Measurements from ENCODE around the gene MICAL3.

MICAL3 gene

DNA sequence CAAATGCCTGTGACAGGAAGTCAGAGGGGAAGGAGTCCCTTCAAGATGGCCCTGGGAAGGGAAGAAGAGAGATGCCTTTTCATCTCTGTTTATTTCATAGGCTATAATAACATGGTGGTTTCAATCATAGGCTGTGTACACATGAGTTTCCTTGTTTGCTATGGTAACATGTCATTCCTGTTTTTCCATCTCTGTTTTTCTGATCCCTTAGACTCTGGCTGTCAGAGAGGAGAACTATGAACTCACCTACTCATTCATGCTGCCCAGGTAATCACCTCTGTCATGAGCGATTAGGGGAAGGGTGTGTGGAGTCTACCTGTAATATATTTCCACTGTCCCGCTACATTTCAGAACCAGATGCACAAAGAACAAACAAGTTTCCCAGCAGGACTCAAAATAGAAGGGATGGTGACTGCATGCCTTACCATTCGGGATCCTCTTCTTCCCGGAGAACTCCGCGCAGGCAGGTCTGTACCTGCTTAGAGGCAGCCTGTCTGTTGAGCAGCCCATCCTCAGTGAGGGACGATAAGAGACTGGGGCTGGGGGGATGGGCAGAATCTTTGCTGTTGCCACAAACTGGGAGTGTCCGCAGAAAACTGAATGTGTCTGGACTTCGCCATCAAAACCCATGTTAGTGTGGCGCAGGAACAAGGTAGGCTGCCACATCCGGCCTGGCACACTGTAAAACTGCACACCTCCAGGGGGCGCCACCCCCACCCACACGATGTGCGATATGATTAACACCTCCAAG lies 46.4 kb upstream of the MICAL3 start:
- DNase-seq (ENCODE audit: low read depth in 1 of 2, low spot score in 1 of 2) = no peak
- TF ChIP-seq GABPA (IDR thresholded peaks at IDR 0.05; ENCODE audit: low read depth) (no peak), SPI1 (IDR thresholded peaks at IDR 0.05; ENCODE audit: borderline replicate concordance, low read depth) (no peak), POLR2AphosphoS5 (IDR thresholded peaks at IDR 0.05; ENCODE audit: low read depth) (no peak)
- TF ChIP-seq, protein P1, sequence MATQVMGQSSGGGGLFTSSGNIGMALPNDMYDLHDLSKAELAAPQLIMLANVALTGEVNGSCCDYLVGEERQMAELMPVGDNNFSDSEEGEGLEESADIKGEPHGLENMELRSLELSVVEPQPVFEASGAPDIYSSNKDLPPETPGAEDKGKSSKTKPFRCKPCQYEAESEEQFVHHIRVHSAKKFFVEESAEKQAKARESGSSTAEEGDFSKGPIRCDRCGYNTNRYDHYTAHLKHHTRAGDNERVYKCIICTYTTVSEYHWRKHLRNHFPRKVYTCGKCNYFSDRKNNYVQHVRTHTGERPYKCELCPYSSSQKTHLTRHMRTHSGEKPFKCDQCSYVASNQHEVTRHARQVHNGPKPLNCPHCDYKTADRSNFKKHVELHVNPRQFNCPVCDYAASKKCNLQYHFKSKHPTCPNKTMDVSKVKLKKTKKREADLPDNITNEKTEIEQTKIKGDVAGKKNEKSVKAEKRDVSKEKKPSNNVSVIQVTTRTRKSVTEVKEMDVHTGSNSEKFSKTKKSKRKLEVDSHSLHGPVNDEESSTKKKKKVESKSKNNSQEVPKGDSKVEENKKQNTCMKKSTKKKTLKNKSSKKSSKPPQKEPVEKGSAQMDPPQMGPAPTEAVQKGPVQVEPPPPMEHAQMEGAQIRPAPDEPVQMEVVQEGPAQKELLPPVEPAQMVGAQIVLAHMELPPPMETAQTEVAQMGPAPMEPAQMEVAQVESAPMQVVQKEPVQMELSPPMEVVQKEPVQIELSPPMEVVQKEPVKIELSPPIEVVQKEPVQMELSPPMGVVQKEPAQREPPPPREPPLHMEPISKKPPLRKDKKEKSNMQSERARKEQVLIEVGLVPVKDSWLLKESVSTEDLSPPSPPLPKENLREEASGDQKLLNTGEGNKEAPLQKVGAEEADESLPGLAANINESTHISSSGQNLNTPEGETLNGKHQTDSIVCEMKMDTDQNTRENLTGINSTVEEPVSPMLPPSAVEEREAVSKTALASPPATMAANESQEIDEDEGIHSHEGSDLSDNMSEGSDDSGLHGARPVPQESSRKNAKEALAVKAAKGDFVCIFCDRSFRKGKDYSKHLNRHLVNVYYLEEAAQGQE (IDR thresholded peaks at IDR 0.05; ENCODE audit: insufficient replicate concordance, low read depth) = no peak
- TF ChIP-seq, protein P2, sequence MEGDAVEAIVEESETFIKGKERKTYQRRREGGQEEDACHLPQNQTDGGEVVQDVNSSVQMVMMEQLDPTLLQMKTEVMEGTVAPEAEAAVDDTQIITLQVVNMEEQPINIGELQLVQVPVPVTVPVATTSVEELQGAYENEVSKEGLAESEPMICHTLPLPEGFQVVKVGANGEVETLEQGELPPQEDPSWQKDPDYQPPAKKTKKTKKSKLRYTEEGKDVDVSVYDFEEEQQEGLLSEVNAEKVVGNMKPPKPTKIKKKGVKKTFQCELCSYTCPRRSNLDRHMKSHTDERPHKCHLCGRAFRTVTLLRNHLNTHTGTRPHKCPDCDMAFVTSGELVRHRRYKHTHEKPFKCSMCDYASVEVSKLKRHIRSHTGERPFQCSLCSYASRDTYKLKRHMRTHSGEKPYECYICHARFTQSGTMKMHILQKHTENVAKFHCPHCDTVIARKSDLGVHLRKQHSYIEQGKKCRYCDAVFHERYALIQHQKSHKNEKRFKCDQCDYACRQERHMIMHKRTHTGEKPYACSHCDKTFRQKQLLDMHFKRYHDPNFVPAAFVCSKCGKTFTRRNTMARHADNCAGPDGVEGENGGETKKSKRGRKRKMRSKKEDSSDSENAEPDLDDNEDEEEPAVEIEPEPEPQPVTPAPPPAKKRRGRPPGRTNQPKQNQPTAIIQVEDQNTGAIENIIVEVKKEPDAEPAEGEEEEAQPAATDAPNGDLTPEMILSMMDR (IDR thresholded peaks at IDR 0.05; ENCODE audit: insufficient read depth, low read length) = no peak
- Histone ChIP-seq H3K27me3 (ENCODE audit: insufficient read depth, poor library complexity, severe bottlenecking) (peaks cover 5% of the 10 kb centered on the region), H3K27ac (replicated peaks) (no peak overlapping the region), H3K4me3 (replicated peaks; ENCODE audit: insufficient read depth, low read length) (no peak overlapping the region)

DNA sequence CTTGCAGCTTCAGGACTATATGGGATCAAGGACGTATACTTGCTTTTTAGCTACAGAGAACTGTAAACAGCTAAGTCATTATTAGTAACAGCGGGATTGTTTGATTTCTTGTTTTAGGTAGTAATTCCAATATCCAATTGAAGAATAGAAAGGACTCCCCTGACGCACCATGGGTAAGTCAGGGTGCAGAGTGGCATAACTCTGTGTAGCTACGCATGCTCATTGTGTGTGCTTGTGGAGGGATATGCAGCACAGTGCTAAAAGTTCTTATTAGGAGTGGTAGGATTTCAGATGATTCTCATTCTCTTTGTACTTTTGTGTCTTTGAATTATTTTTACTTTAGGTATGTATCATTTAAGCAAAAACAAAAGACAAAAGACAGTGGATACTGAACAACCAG lies 45.7 kb upstream of the MICAL3 start:
- no peak for TF ChIP-seq GABPA (IDR thresholded peaks at IDR 0.05; ENCODE audit: low read depth)
- Histone ChIP-seq H3K27me3 (ENCODE audit: insufficient read depth, poor library complexity, severe bottlenecking) (peaks cover 7% of the 10 kb centered on the region), H3K4me3 (replicated peaks; ENCODE audit: insufficient read depth, low read length) (no peak overlapping the region), H3K27ac (replicated peaks) (no peak overlapping the region)
- no peak for DNase-seq (ENCODE audit: low read depth in 1 of 2, low spot score in 1 of 2)

DNA sequence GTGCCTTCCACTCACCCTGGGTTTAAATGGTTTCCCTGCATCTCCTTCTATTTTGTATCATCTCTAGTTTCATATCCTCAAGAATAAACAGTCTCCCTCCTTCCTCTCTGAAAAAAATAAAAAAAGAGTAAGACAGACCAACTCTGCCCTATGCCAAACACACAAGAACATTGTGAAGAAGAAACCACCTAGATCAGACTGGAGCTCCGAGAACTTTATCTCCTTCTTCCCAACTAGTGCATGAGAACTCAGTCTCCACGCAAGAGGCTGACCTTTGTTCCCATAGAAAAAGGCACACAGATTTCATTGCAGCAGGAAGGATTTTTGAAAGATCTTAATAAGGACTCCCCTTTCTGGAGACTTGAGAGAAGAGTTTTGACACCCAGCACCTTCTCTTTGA lies 44.7 kb upstream of the MICAL3 start:
- H3K27me3 ChIP-seq (ENCODE audit: insufficient read depth, poor library complexity, severe bottlenecking) = peaks cover 7% of the 10 kb centered on the region
- TF ChIP-seq, protein P1 (IDR thresholded peaks at IDR 0.05; ENCODE audit: insufficient replicate concordance, low read depth) = no peak
- TF ChIP-seq GABPA (IDR thresholded peaks at IDR 0.05; ENCODE audit: low read depth) = no peak
- no peak for TF ChIP-seq POLR2AphosphoS5 (IDR thresholded peaks at IDR 0.05; ENCODE audit: low read depth)
- TF ChIP-seq, protein P2 (IDR thresholded peaks at IDR 0.05; ENCODE audit: insufficient read depth, low read length) = no peak
- TF ChIP-seq SPI1 (IDR thresholded peaks at IDR 0.05; ENCODE audit: borderline replicate concordance, low read depth) = no peak
- no peak overlapping the region for H3K27ac ChIP-seq (replicated peaks)
- H3K4me3 ChIP-seq (replicated peaks; ENCODE audit: insufficient read depth, low read length) = no peak overlapping the region
- DNase-seq (ENCODE audit: low read depth in 1 of 2, low spot score in 1 of 2) = no peak

DNA sequence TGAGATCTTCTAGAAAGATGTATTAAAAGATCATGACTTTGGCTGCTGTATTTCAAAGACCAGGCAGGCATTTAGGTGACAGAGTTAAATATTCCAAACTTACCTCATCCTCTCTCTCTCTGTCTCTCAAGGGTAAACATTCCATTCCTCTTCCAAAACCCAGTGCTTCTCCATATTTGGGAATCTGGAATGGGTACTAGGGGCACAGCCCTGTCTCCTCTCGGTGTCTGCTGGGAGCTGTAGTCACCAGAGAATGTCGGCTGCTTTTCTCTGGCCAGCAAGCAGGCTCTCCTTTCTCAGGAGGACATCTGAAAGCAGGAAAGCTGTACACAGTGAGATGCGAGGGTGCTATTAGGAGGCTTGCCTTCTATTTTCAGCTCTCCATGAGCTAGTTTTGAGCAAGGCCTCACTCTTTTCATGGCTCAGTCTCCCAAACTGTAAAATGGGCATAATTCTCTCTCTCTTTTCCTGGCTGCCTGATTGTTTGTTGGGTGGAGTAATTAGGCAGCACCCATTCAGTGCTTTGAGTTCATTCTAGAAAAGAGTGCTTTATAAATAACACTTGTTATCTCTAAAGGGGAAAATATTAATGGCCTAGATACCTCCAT lies 44.1 kb upstream of the MICAL3 start:
- no peak for DNase-seq (ENCODE audit: low read depth in 1 of 2, low spot score in 1 of 2)
- no peak for TF ChIP-seq SPI1 (IDR thresholded peaks at IDR 0.05; ENCODE audit: borderline replicate concordance, low read depth)
- no peak for TF ChIP-seq POLR2AphosphoS5 (IDR thresholded peaks at IDR 0.05; ENCODE audit: low read depth)
- no peak for TF ChIP-seq GABPA (IDR thresholded peaks at IDR 0.05; ENCODE audit: low read depth)
- TF ChIP-seq, protein P2 (IDR thresholded peaks at IDR 0.05; ENCODE audit: insufficient read depth, low read length) = no peak
- TF ChIP-seq, protein P1 (IDR thresholded peaks at IDR 0.05; ENCODE audit: insufficient replicate concordance, low read depth) = no peak
- no peak overlapping the region for H3K27ac ChIP-seq (replicated peaks)
- H3K4me3 ChIP-seq (replicated peaks; ENCODE audit: insufficient read depth, low read length) = no peak overlapping the region
- peaks cover 7% of the 10 kb centered on the region for H3K27me3 ChIP-seq (ENCODE audit: insufficient read depth, poor library complexity, severe bottlenecking)
